K562 (cell line): ENCODE measurements around the gene MCCD1. TPM values are rescaled to one million over a fixed set of nuclear protein-coding genes. Genes with fewer than 3 reads are reported as not detected.

Source experiments
- ARID1B ChIP-seq: fragments of 450-650 bp; IDR thresholded peaks from 2 replicates; pipeline ENCODE4 v1.6.1; 2016; ENCODE audit warnings: antibody characterized with exemption, mild to moderate bottlenecking, inconsistent platforms
- CBFB ChIP-seq: sonication (generic); formaldehyde crosslinking; IDR thresholded peaks from 2 replicates; pipeline ENCODE4 v1.4.0; 2020; ENCODE audit warnings: mild to moderate bottlenecking, missing genetic modification reagents
- CHD1 ChIP-seq: fragments of 200-600 bp; sonication (generic); IDR thresholded peaks from one replicate; pipeline ENCODE4 v1.6.1; 2012; ENCODE audit warnings: mild to moderate bottlenecking, moderate library complexity, low read length, inconsistent platforms
- CTCFL ChIP-seq: IDR thresholded peaks from 2 replicates; pipeline ENCODE4 v1.6.1; 2011; ENCODE audit warnings: borderline replicate concordance, low read depth, mild to moderate bottlenecking, moderate library complexity, low read length; ENCODE audit not compliant: insufficient read depth, poor library complexity, severe bottlenecking
- E2F4 ChIP-seq: sonication (generic); formaldehyde crosslinking; IDR thresholded peaks from 2 replicates; pipeline ENCODE4 v1.8.0; 2022; ENCODE audit warnings: mild to moderate bottlenecking, low read depth, missing genetic modification reagents
- E2F6 ChIP-seq, 2 experiments: IDR thresholded peaks; 2 replicates each; pipeline ENCODE4 v1.6.1; 2011; ENCODE audit warnings: borderline replicate concordance in 1 of 2, control low read depth in 1 of 2, low read depth in 1 of 2, low read length in 1 of 2, mild to moderate bottlenecking in 1 of 2, mixed read lengths in 1 of 2, moderate library complexity in 1 of 2; ENCODE audit not compliant: insufficient read depth in 1 of 2, insufficient read length in 1 of 2, poor library complexity in 1 of 2, severe bottlenecking in 1 of 2; ENCODE audit errors: extremely low read depth in 1 of 2
- GABPB2 ChIP-seq: fragments of 250-450 bp; sonication (Bioruptor Pico); conservative IDR thresholded peaks from 2 replicates; pipeline ENCODE4 v1.5.1; 2021; ENCODE audit warnings: mild to moderate bottlenecking
- L3MBTL2 ChIP-seq: fragments of 450-650 bp; IDR thresholded peaks from 2 replicates; pipeline ENCODE4 v1.6.1; 2016; ENCODE audit warnings: mild to moderate bottlenecking, moderate library complexity
- MBD1 ChIP-seq: fragments of 250-450 bp; sonication (Bioruptor Pico); IDR thresholded peaks from 2 replicates; pipeline ENCODE4 v1.8.0; 2022; ENCODE audit warnings: inconsistent platforms
- NFIC ChIP-seq: fragments of 450-650 bp; IDR thresholded peaks from 2 replicates; pipeline ENCODE4 v1.6.1; 2017; ENCODE audit warnings: mild to moderate bottlenecking, inconsistent platforms
- PCBP1 ChIP-seq: fragments of 200-400 bp; formaldehyde crosslinking; IDR thresholded peaks from 2 replicates; pipeline ENCODE4 v1.6.1; 2018; ENCODE audit warnings: mild to moderate bottlenecking, low read depth, low read length; ENCODE audit not compliant: poor library complexity, severe bottlenecking
- POLR2G ChIP-seq: fragments of 200-400 bp; formaldehyde crosslinking; IDR thresholded peaks from 2 replicates; pipeline ENCODE4 v1.6.1; 2017; ENCODE audit warnings: low read depth, mild to moderate bottlenecking, antibody characterized with exemption, low read length, moderate library complexity
- POLR2H ChIP-seq: IDR thresholded peaks from 2 replicates; pipeline ENCODE4 v1.6.1; 2016; ENCODE audit warnings: missing genetic modification characterization, low read depth, mild to moderate bottlenecking, control low read depth, missing compliant biosample characterization, moderate library complexity
- SRSF1 ChIP-seq: fragments of 200-400 bp; formaldehyde crosslinking; IDR thresholded peaks from 2 replicates; pipeline ENCODE4 v1.6.1; 2017; ENCODE audit warnings: mild to moderate bottlenecking, low read depth, low read length, moderate library complexity
- STAT6 ChIP-seq: sonication (generic); formaldehyde crosslinking; IDR thresholded peaks from 2 replicates; pipeline ENCODE4 v1.8.1; 2023; ENCODE audit warnings: mild to moderate bottlenecking, missing genetic modification reagents
- ZNF354B ChIP-seq: fragments of 250-450 bp; sonication (Bioruptor Pico); IDR thresholded peaks from 2 replicates; pipeline ENCODE4 v1.4.0; 2020
- polyA plus RNA-seq, 8 experiments: library from polyadenylated mRNA; depleted of rRNA in 4 of 8; stranded (reverse) in 5 of 8; unstranded in 3 of 8; fragments of >200 nt; fragmentation: Nextera tagmentation in 2 of 8; fragmentation: Illumina TruSeq in 1 of 8; extraction: Ambion mirVana in 2 of 8; extraction: Trizol in 1 of 8; gene quantifications; 2 replicates each; pipeline versions ENCODE4 v1.2.1 to v1.2.3, GENCODE V29; 2011 to 2014; ENCODE audit warnings: inconsistent platforms in 1 of 8, missing spikeins in 1 of 8
- total RNA-seq, 7 experiments: library from RNA; depleted of rRNA in 6 of 7; stranded (reverse); fragments of >200 nt in 6 of 7; fragmentation: Illumina TruSeq in 2 of 7; extraction: Trizol in 2 of 7; gene quantifications; 2 replicates each; pipeline versions ENCODE4 v1.2.1 to v1.2.3, GENCODE V29; 2011 to 2021; ENCODE audit warnings: low replicate concordance in 1 of 7

MCCD1 gene
- total and polyA plus RNA-seq, 9 of the 15 experiments (the other 6 are each of a cell fraction or from before 2014, with no cell fraction given): not detected

- TF ChIP-seq CBFB (no peak), MBD1 (no peak), CHD1 (no peak), POLR2H (no peak), E2F4 (CRISPR knock-in tag) (no peak), L3MBTL2 (peak; percentile 83), POLR2G (no peak), CTCFL (no peak), E2F6 (IDR thresholded peaks at IDR 0.05; ENCODE audit: borderline replicate concordance in 1 of 2, extremely low read depth in 1 of 2, insufficient read depth in 1 of 2, insufficient read length in 1 of 2, low read depth in 1 of 2, low read length in 1 of 2, poor library complexity in 1 of 2, severe bottlenecking in 1 of 2) (peak; percentile 75 to 76), STAT6 (CRISPR knock-in tag) (no peak), NFIC (peak; percentile 56), GABPB2 (CRISPR knock-in tag) (no peak), PCBP1 (no peak), ZNF354B (CRISPR knock-in tag) (no peak), SRSF1 (no peak), ARID1B (peak; percentile 89)
These were observed 38.5 kb upstream of the MCCD1 start (continued) for GRCh38 chr6:31490115-31490873.
